ENCODE measurements around the gene ZCCHC4. TPM values are rescaled to one million over a fixed set of nuclear protein-coding genes. Genes with fewer than 3 reads are reported as not detected.

Gene ZCCHC4
- polyA plus RNA-seq, 1 donor (not counting 4 experiments of a cell fraction or from before 2014, with no cell fraction given), result 10.8 TPM

- TF ChIP-seq CTCF (optimal IDR thresholded peaks at IDR 0.05 in 1 of 3, IDR thresholded peaks at IDR 0.05 in 1 of 3, conservative IDR thresholded peaks at IDR 0.05 in 1 of 3; ENCODE audit: extremely low read depth in 1 of 3, insufficient read depth in 2 of 3, low read length in 3 of 3), result no peak
- TF ChIP-seq EZH2 (IDR thresholded peaks at IDR 0.05; ENCODE audit: low read length), result no peak
- no peaks in the 10 kb centered on the region for H3K9me1 ChIP-seq (ENCODE audit: control insufficient read depth, extremely low read depth, insufficient read depth, low read length)
- H3K27me3 ChIP-seq (ENCODE audit: control insufficient read depth, extremely low read depth, insufficient read depth, low read length), result no peaks in the 10 kb centered on the region
- no peaks in the 10 kb centered on the region for H3K79me2 ChIP-seq (ENCODE audit: control insufficient read depth, insufficient read depth, low read length)
- no peak overlapping the region for H3K4me3 ChIP-seq (ENCODE audit: control insufficient read depth in 2 of 3, extremely low read depth in 1 of 3, insufficient read depth in 2 of 3, low read depth in 1 of 3, low read length in 3 of 3)
- no peak overlapping the region for H3K27ac ChIP-seq (ENCODE audit: control insufficient read depth, insufficient read depth, low read length)
- H3K36me3 ChIP-seq (ENCODE audit: control insufficient read depth in 2 of 2, extremely low read depth in 1 of 2, insufficient read depth in 2 of 2, low read length in 2 of 2), result peaks cover 0 to 1% of the 10 kb centered on the region in 2 experiments
- H3K9ac ChIP-seq (ENCODE audit: control insufficient read depth, extremely low read depth, insufficient read depth, low read length), result no peak overlapping the region
- no peaks in the 10 kb centered on the region for H3K4me1 ChIP-seq (ENCODE audit: control insufficient read depth, extremely low read depth, insufficient read depth, low read length)
- no peak overlapping the region for H3K4me2 ChIP-seq (ENCODE audit: control insufficient read depth, extremely low read depth, insufficient read depth, low read depth, low read length)
- no peak for DNase-seq (ENCODE audit: low read depth, low spot score)
- no peaks in the 10 kb centered on the region for H4K20me1 ChIP-seq (ENCODE audit: control insufficient read depth, extremely low read depth, insufficient read depth, low read length)
- no peak for FAIRE-seq
- dilution Hi-C loops (cut with MboI; ENCODE audit: extremely low pct_ligation_motif_present, low sequenced_read_pairs), result no loop called here
- H3K9me3 ChIP-seq (ENCODE audit: control insufficient read depth, low read depth, low read length), result no peaks in the 10 kb centered on the region
- H2AFZ ChIP-seq (ENCODE audit: control insufficient read depth, low read length), result no peak overlapping the region
Measured at GRCh38 chr4:25284466-25284865, 28.1 kb upstream of the ZCCHC4 start.

- no peaks in the 10 kb centered on the region for H3K36me3 ChIP-seq (ENCODE audit: control insufficient read depth in 2 of 2, extremely low read depth in 1 of 2, insufficient read depth in 2 of 2, low read length in 2 of 2)
- no peak overlapping the region for H3K27ac ChIP-seq (ENCODE audit: control insufficient read depth, insufficient read depth, low read length)
- DNase-seq (ENCODE audit: low read depth, low spot score) (no peak), FAIRE-seq (no peak)
- no peaks in the 10 kb centered on the region for H3K9me3 ChIP-seq (ENCODE audit: control insufficient read depth, low read depth, low read length)
- H3K9me1 ChIP-seq (ENCODE audit: control insufficient read depth, extremely low read depth, insufficient read depth, low read length), result no peaks in the 10 kb centered on the region
- H3K9ac ChIP-seq (ENCODE audit: control insufficient read depth, extremely low read depth, insufficient read depth, low read length), result no peak overlapping the region
- no peaks in the 10 kb centered on the region for H3K27me3 ChIP-seq (ENCODE audit: control insufficient read depth, extremely low read depth, insufficient read depth, low read length)
- no peaks in the 10 kb centered on the region for H3K79me2 ChIP-seq (ENCODE audit: control insufficient read depth, insufficient read depth, low read length)
- no peak for TF ChIP-seq EZH2 (IDR thresholded peaks at IDR 0.05; ENCODE audit: low read length)
- no peak for TF ChIP-seq CTCF (optimal IDR thresholded peaks at IDR 0.05 in 1 of 3, IDR thresholded peaks at IDR 0.05 in 1 of 3, conservative IDR thresholded peaks at IDR 0.05 in 1 of 3; ENCODE audit: extremely low read depth in 1 of 3, insufficient read depth in 2 of 3, low read length in 3 of 3)
- H3K4me1 ChIP-seq (ENCODE audit: control insufficient read depth, extremely low read depth, insufficient read depth, low read length), result no peaks in the 10 kb centered on the region
- no peak overlapping the region for H2AFZ ChIP-seq (ENCODE audit: control insufficient read depth, low read length)
- no peaks in the 10 kb centered on the region for H4K20me1 ChIP-seq (ENCODE audit: control insufficient read depth, extremely low read depth, insufficient read depth, low read length)
- H3K4me2 ChIP-seq (ENCODE audit: control insufficient read depth, extremely low read depth, insufficient read depth, low read depth, low read length), result no peak overlapping the region
- dilution Hi-C loops (cut with MboI; ENCODE audit: extremely low pct_ligation_motif_present, low sequenced_read_pairs), result no loop called here
- H3K4me3 ChIP-seq (ENCODE audit: control insufficient read depth in 2 of 3, extremely low read depth in 1 of 3, insufficient read depth in 2 of 3, low read depth in 1 of 3, low read length in 3 of 3), result no peak overlapping the region
Measured at GRCh38 chr4:25290490-25291067, 22.0 kb upstream of the ZCCHC4 start.

Measured in keratinocyte (primary cell).